Neural progenitor cell (in vitro differentiated cells): Measurements from ENCODE around the gene SLC22A23.

Experiments
- CTCF ChIP-seq: fragments of 200-600 bp; sonication (generic); IDR thresholded peaks from 2 replicates; pipeline ENCODE4 v1.5.1; 2017; ENCODE audit warnings: antibody characterized with exemption, mild to moderate bottlenecking
- EZH2phosphoT487 ChIP-seq: fragments of 200-600 bp; sonication (generic); IDR thresholded peaks from 2 replicates; pipeline ENCODE4 v1.6.1; 2017; ENCODE audit warnings: antibody characterized with exemption

- TF ChIP-seq CTCF (no peak), EZH2phosphoT487 (no peak)
These were observed 89.2 kb downstream of the SLC22A23 start for GRCh38 chr6:3367630-3368029.
